ENCODE data around the gene SLC36A4.
"Not testable (repeated sequence)": the region's sequence is repeated elsewhere in the genome, so short reads cannot be mapped to it uniquely, and the experiment has no call there.

Gene SLC36A4

GRCh38 chr11:93193731-93194130 lies 4.1 kb downstream of the SLC36A4 start:
- TF ChIP-seq, protein P1, sequence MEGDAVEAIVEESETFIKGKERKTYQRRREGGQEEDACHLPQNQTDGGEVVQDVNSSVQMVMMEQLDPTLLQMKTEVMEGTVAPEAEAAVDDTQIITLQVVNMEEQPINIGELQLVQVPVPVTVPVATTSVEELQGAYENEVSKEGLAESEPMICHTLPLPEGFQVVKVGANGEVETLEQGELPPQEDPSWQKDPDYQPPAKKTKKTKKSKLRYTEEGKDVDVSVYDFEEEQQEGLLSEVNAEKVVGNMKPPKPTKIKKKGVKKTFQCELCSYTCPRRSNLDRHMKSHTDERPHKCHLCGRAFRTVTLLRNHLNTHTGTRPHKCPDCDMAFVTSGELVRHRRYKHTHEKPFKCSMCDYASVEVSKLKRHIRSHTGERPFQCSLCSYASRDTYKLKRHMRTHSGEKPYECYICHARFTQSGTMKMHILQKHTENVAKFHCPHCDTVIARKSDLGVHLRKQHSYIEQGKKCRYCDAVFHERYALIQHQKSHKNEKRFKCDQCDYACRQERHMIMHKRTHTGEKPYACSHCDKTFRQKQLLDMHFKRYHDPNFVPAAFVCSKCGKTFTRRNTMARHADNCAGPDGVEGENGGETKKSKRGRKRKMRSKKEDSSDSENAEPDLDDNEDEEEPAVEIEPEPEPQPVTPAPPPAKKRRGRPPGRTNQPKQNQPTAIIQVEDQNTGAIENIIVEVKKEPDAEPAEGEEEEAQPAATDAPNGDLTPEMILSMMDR (IDR thresholded peaks at IDR 0.05; ENCODE audit: extremely low read depth, missing control alignments), result no peak
- no peak for DNase-seq (ENCODE audit: low spot score)

GRCh38 chr11:93192163-93192562 lies 5.6 kb downstream of the SLC36A4 start:
- TF ChIP-seq, protein P1 (IDR thresholded peaks at IDR 0.05; ENCODE audit: extremely low read depth, missing control alignments), result no peak
- no peak for DNase-seq (ENCODE audit: low spot score)

- TF ChIP-seq, protein P1 (IDR thresholded peaks at IDR 0.05; ENCODE audit: extremely low read depth, missing control alignments), result no peak
- no peak for DNase-seq (ENCODE audit: low spot score)
Observed at GRCh38 chr11:93189462-93189861, 8.3 kb downstream of the SLC36A4 start.

DNA sequence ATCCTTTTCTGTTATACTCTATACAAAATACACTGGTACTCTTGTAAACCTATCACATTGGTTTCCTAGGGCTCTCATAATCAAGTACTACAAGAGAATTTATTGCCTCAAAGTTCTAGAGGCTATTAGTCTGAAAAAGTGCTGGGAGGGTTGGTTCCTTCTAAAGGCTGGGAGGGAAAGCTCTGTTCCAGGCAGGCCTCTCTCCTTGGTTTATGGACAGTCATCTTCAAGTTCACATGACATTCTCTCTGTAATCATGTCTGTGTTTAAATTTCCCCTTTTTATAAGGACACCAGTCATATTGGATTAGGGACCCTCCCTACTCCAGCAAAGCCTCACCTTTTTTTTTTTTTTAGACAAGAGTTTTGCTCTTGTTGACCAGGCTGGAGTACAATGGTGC lies 9.1 kb downstream of the SLC36A4 start:
- no peak for DNase-seq (ENCODE audit: low spot score)
- TF ChIP-seq, protein P1 (IDR thresholded peaks at IDR 0.05; ENCODE audit: extremely low read depth, missing control alignments), result no peak

DNA sequence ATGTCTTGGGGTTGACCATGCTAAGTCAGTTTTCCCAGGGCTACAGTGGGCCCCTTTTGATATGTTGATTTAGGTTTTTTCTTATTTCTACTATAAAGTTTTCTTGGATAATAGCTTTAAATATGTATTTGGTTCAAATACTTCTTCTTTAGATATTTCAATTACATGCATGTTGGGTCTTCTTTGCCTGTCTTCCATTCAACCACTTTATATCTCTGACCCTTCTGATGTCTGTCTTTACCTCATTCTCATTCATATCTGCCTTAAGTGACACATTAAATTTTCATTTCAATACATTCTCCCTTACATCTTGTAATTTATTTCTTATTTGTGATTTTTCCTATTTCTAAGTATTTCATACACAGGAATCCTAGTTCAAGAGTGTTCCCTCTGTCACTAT lies 10.5 kb downstream of the SLC36A4 start:
- TF ChIP-seq, protein P1 (IDR thresholded peaks at IDR 0.05; ENCODE audit: extremely low read depth, missing control alignments), result no peak
- no peak for DNase-seq (ENCODE audit: low spot score)

- DNase-seq (ENCODE audit: low spot score), result not testable (repeated sequence)
Observed at GRCh38 chr11:93177891-93178290, 19.9 kb downstream of the SLC36A4 start.

- peak; percentile 8 for DNase-seq (ENCODE audit: low spot score)
- TF ChIP-seq, protein P1 (IDR thresholded peaks at IDR 0.05; ENCODE audit: extremely low read depth, missing control alignments), result no peak
Observed at GRCh38 chr11:93169950-93170561, 27.7 kb downstream of the SLC36A4 start.

DNA sequence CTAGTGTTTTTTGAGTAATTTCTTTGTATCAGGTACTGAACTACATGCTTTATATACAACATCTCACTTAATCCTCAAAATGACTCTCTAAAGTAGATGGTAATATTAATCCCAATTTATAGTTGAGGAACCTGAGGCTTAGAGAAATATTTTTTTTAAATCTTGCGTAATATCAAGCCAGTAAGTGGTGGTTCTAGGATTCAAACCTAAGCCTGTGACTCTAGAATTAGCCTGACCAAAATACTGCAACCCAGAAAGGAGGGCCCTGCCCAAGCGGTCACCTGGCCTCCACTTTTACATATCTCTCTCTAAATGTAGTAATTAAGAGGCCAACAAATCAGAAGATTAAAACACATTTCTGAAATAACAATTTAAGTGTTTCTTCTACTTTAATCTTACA lies 28.6 kb downstream of the SLC36A4 start:
- DNase-seq (ENCODE audit: low spot score), result no peak
- TF ChIP-seq, protein P1 (IDR thresholded peaks at IDR 0.05; ENCODE audit: extremely low read depth, missing control alignments), result no peak
